SK-N-SH (cell line): ENCODE measurements around the gene ISCA2.

Source experiments
- CTCF ChIP-seq: fragments of 200-600 bp; sonication (generic); IDR thresholded peaks from 2 replicates; pipeline ENCODE4 v1.6.1; 2017; ENCODE audit warnings: antibody characterized with exemption, mild to moderate bottlenecking, moderate library complexity
- FOXM1 ChIP-seq: IDR thresholded peaks from 2 replicates; pipeline ENCODE4 v1.4.0; 2012; ENCODE audit warnings: low read depth, mild to moderate bottlenecking
- GABPA ChIP-seq: IDR thresholded peaks from 2 replicates; pipeline ENCODE4 v1.4.0; 2012; ENCODE audit warnings: low read depth, mild to moderate bottlenecking
- MAX ChIP-seq: IDR thresholded peaks from 2 replicates; pipeline ENCODE4 v1.4.0; 2012; ENCODE audit warnings: low read depth
- NFIC ChIP-seq: IDR thresholded peaks from 2 replicates; pipeline ENCODE4 v1.4.0; 2012; ENCODE audit warnings: borderline replicate concordance
- NRF1 ChIP-seq: IDR thresholded peaks from 2 replicates; pipeline ENCODE4 v1.6.1; 2012; ENCODE audit warnings: low read depth, mild to moderate bottlenecking, low read length
- POLR2AphosphoS5 ChIP-seq: IDR thresholded peaks from 2 replicates; pipeline ENCODE4 v1.6.1; 2012; ENCODE audit warnings: low read depth, low read length
- REST ChIP-seq: IDR thresholded peaks from 2 replicates; pipeline ENCODE4 v1.6.1; 2012; ENCODE audit warnings: mild to moderate bottlenecking, low read depth, low read length, moderate library complexity
- RFX5 ChIP-seq: IDR thresholded peaks from 2 replicates; pipeline ENCODE4 v1.6.1; 2012; ENCODE audit warnings: mild to moderate bottlenecking, improper control_type of control experiment, low read length
- TAF1 ChIP-seq: IDR thresholded peaks from 2 replicates; pipeline ENCODE4 v1.6.1; 2012; ENCODE audit warnings: low read depth, mild to moderate bottlenecking, low read length, moderate library complexity, borderline replicate concordance
- TCF12 ChIP-seq: IDR thresholded peaks from 2 replicates; pipeline ENCODE4 v1.4.0; 2012

- TF ChIP-seq CTCF (no peak), REST (no peak), TCF12 (no peak), POLR2AphosphoS5 (no peak), NFIC (no peak), FOXM1 (no peak), MAX (no peak), NRF1 (no peak), TAF1 (no peak), GABPA (no peak), RFX5 (no peak)
These were observed 23.7 kb upstream of the ISCA2 start for GRCh38 chr14:74469548-74470518.
